ENCODE results near the gene CHAD. TPM values are rescaled to one million over a fixed set of nuclear protein-coding genes. Genes with fewer than 3 reads are reported as not detected.
A peak's percentile ranks its signal among the peaks of the same experiment; 100 is the strongest.
"Not testable (repeated sequence)": the region's sequence is repeated elsewhere in the genome, so short reads cannot be mapped to it uniquely, and the experiment has no call there.

The CHAD gene
- total and polyA plus RNA-seq, 2 of the 4 experiments (the other 2 are of a cell fraction): 0.03 TPM; not detected in 1

DNA sequence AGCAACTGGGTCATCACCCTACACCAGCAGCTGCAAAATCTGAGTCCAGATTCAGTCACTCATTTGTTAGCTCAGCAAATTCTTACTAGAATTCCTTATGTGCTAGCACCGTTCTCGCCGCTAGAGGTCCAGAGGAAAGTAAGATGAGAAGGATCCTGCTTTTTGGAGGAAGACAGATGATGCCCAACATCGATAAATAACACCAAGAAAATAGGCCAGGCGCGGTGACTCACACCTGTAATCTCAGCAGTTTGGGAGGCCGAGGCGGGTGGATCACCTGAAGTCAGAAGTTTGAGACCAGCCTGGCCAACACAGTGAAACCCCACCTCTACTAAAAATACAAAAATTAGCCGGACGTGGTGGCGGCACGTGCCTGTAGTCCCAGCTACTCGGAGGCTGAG lies 4.1 kb upstream of the CHAD start:
- H3K23ac ChIP-seq (ENCODE audit: low read depth, low read length); H2BK20ac ChIP-seq (ENCODE audit: low read depth, low read length); H3K4me3 ChIP-seq (ENCODE audit: insufficient read depth, low read depth, low read length); H3K4me1 ChIP-seq (ENCODE audit: control insufficient read depth, insufficient read depth, low read length); H4K5ac ChIP-seq (ENCODE audit: low read depth, low read length); H3K56ac ChIP-seq (ENCODE audit: extremely low read depth, insufficient read depth, low read length); H4K91ac ChIP-seq (ENCODE audit: insufficient read depth, low read depth, low read length); H2AFZ ChIP-seq (replicated peaks; ENCODE audit: low read length, poor library complexity); H3K14ac ChIP-seq (replicated peaks; ENCODE audit: low read depth, low read length); H3K79me1 ChIP-seq (ENCODE audit: low read depth in 1 of 2, low read length in 2 of 2); H3K27ac ChIP-seq (ENCODE audit: insufficient read depth, low read length); H3K18ac ChIP-seq (ENCODE audit: low read depth, low read length); H2BK120ac ChIP-seq (ENCODE audit: low read depth, low read length); dilution Hi-C loops (cut with HindIII; ENCODE audit: low sequenced_read_pairs, unreplicated experiment); H2BK5ac ChIP-seq (ENCODE audit: low read depth, low read length, poor library complexity, severe bottlenecking); H3K4ac ChIP-seq (ENCODE audit: low read depth, low read length); in situ Hi-C loops (cut with MboI; ENCODE audit: low sequenced_read_pairs); H4K8ac ChIP-seq (ENCODE audit: low read depth in 2 of 2, low read length in 2 of 2); H2AK9ac ChIP-seq (replicated peaks; ENCODE audit: low read depth, low read length, poor library complexity); ATAC-seq (ENCODE audit: low read depth); H2AK5ac ChIP-seq (ENCODE audit: low read depth, low read length); H3K9ac ChIP-seq (ENCODE audit: low read depth, low read length); H3K4me2 ChIP-seq (ENCODE audit: low read depth, low read length); H3K9me3 ChIP-seq (ENCODE audit: control insufficient read depth, insufficient read depth, low read length); H4K20me1 ChIP-seq (ENCODE audit: insufficient read depth, low read length); H2BK15ac ChIP-seq (ENCODE audit: low read depth, low read length); BruUV-seq (replicated peaks); H3K9me1 ChIP-seq (ENCODE audit: insufficient read depth, low read length); intact Hi-C loops (cut with micrococcal nuclease): not testable (repeated sequence)
- no CpG with 5 or more reads among the region's 13 CpGs for WGBS, 2 experiments (ENCODE audit: extremely low coverage in 2 of 2, insufficient read length in 1 of 2)
- peak; percentile 73 for TF ChIP-seq MAFK (IDR thresholded peaks at IDR 0.05; ENCODE audit: low read depth, low read length)
- TF ChIP-seq, protein P1, sequence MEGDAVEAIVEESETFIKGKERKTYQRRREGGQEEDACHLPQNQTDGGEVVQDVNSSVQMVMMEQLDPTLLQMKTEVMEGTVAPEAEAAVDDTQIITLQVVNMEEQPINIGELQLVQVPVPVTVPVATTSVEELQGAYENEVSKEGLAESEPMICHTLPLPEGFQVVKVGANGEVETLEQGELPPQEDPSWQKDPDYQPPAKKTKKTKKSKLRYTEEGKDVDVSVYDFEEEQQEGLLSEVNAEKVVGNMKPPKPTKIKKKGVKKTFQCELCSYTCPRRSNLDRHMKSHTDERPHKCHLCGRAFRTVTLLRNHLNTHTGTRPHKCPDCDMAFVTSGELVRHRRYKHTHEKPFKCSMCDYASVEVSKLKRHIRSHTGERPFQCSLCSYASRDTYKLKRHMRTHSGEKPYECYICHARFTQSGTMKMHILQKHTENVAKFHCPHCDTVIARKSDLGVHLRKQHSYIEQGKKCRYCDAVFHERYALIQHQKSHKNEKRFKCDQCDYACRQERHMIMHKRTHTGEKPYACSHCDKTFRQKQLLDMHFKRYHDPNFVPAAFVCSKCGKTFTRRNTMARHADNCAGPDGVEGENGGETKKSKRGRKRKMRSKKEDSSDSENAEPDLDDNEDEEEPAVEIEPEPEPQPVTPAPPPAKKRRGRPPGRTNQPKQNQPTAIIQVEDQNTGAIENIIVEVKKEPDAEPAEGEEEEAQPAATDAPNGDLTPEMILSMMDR (conservative IDR thresholded peaks at IDR 0.05; ENCODE audit: low read depth, low read length): peak; percentile 39
- peaks cover 18% of the 10 kb centered on the region for H3K27me3 ChIP-seq (ENCODE audit: control insufficient read depth, insufficient read depth, low read length)
- DNase-seq: peak; percentile 7
- ChIA-PET POLR2A (ENCODE audit: unreplicated experiment) (interaction anchor here (0.6 kb wide), 1 partner anchor 113 kb away, joined by 3 read pairs; no protein-coding TSS in a partner anchor), CTCF (interaction anchor here (0.6 kb wide), 1 partner anchor 54 kb away, joined by 3 read pairs; no protein-coding TSS in a partner anchor)
- peaks cover 14% of the 10 kb centered on the region; the same call in 1 of the 2 replicates for H3K36me3 ChIP-seq (ENCODE audit: control insufficient read depth, insufficient read depth, low read length)
